Fibroblast of peridontal ligament (primary cell): ENCODE measurements around the gene STOX2.
"Not testable (repeated sequence)": the region's sequence is repeated elsewhere in the genome, so short reads cannot be mapped to it uniquely, and the experiment has no call there.

ENCODE experiments used
- DNase-seq: peaks from one replicate; pipeline ENCODE4 v3.0.0-alpha.2; 2010; ENCODE audit errors: extremely low read depth

Gene STOX2

DNA sequence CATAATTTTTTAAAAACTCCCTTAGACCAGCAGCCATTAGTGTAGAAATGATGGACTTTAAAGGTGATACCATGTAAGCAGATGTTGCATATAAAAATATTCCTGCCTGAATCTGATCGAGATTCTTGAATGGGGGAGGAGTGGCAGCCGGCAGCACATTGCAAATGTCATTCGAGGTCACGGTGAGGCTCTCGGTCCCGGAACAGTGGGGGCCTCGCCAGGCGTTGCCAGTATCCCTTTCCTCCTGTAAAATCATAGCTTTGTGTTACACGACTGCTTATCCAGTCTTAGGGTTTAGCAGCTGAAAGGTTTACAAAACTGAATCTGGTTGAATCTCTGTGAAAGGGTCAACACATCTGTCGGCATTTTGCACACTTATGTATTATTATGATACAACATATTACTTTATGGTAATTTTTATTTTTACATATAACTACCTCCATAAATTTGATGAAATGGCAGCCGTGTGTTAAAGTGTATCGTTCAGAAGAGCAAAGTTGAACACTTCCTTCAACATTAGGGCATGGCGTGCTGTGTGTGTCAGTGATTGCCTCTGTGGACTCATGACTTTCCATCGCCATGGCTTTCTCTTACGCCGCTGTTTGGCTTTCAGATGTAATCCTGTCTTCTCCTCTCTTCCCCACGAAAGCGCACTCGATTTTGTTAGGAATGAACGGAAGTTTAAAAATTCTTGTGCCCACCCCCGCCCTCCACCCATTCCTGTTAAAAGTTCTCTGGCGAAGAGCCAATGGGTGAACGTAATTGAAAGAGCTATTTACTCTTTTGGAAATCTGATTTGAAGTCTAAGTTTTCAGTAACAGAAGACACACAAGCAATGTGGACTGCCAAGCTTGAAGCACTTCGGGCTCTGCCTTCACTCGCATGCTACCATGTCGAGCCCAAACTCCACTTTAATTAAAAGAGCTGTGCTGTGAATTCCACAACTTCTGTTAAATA is 114.8 kb downstream of the STOX2 start:
- DNase-seq, result no peak

DNA sequence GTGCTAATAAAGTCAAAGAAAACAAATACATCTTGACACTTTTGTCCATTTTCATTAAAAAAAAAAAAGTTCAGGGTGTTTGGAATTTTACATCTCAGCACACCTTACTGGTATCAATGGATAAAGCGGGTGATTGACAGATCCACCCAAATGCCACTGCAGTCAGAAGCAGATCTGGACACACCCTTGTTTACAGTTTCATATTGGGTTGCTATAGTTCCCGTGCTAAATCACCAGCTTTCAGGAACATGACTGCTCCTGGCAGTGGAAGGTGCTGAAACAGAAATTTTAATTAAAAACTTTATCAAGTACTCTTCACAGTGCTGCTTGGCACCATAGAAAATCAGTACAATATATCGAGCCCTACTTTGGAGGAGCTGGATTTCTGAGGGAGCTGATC is 116.3 kb downstream of the STOX2 start:
- no peak for DNase-seq

DNA sequence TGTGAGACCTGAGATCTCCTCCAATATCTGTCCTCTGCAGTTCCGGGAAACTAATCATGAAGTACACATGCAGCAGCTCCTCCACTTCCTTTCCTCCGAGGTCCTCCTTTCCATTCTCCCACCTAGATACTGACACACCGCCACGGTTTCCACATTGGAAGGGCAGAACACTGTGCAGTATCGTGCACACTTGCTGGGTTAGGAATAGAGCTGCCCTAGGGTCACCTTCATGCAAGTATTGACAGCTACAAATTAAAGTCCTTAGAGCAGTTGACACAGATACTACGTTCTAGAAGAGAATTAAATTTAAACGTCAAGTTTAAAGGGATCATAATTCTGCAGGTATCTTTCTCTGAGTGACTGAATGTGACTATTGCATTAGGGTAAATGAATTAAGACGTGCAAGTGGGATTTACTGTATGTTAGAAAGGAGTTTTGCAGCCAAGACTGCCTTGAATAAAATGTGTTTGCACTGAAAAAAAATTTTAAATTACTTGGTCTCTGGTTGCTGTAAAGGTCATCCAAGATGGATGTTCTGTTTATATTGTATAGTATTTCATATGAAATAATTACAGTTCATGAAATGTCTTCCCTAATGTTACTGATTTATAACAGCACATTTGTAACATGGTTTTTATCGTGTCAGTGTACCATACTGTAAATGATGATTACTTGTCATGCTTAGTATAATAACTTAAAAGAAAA is 117.7 kb downstream of the STOX2 start:
- no peak for DNase-seq

DNA sequence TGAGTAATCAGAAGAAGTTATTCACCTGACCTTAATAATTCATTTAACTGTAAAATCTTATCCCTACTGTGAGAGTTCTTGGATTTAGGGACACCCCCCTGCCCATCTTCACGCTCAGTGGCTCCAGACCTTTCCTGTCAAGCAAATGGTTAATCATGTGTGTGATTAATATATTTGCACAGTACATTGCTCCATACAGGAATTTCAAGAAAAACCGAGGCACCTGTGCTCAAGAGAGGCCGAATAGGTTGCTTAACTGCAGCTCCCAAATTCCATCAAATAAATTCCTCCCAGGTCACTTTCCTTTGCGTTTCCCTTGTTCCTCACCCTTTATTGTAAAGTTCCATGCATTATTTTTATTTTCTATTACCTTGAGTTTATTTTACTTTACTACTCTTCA is 119.5 kb downstream of the STOX2 start:
- DNase-seq, result no peak

DNA sequence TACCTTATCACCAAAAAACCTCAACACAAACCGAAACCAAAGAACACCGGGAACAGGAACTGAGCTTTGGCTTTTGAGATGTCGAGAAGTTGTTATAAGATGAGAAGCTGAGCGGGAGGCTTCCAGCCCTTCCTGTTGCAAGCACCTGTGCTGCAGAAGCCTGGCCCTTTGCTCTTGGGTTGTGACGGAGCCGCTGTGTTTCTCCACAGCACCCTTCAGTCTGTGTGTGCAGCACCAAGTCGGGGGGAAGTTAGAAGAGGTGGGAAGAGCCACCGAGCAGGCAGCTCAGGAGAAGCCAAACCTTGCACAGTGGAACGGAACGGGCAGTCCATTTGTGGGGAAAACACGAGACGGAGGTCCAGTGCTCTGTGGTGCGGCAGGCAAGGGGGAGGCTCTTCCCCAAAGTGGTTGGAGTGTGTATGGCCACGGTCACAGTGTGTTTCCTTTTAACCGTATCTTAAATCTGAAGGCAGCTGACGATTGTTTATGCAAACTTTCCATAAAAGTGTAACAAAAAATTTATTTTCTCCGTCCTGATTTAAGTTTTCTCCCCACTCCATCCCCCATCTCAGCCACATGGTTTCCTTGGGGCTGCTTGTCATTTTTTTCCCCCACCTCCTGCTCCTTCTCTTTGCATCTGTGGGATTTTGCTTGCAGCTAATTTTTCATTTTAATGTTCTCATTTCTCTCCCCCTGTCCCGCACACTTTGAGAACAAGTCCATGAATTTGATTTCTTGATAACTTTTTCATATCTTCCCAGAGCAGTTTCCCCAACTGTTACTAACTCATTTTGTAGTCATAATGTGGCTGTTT is 123.7 kb downstream of the STOX2 start:
- no peak for DNase-seq

DNA sequence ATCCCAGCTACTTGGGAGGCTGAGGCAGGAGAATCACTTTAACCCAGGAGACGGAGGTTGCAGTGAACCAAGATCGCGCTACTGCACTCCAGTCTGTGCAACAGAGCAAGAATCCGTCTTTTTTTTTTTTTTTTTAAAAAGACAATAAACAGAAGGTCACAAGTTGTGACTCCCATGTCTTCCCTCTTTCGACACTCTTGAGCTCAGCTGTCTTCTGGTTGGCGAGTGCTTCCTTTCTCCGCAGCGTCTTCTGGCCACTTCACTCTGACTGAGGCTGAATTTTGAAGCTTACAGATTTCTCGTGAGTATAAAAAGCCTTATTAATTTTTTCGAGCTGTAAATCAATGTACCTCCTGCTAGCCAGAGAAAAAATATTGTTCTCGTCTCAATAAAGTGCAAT is 124.9 kb downstream of the STOX2 start:
- DNase-seq, result no peak

DNA sequence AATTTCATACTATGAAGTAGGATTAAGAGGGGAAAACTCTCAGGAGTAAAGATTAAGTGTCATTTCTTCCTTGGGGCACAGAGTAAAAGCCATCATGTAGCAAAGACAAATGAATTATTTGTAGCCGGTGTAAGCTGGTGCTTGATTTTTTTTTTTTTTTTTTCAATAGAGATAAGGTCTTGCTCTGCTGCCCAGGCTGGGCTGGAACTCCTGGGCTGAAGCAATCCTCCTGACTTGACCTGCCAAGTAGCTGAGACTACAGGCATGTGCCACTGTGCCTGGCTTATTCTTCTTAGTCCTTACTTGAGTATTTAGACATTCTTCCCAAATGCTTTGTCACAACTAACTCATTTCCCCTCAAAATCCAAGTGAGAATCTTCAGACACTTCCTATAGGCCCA is 125.7 kb downstream of the STOX2 start:
- no peak for DNase-seq

DNA sequence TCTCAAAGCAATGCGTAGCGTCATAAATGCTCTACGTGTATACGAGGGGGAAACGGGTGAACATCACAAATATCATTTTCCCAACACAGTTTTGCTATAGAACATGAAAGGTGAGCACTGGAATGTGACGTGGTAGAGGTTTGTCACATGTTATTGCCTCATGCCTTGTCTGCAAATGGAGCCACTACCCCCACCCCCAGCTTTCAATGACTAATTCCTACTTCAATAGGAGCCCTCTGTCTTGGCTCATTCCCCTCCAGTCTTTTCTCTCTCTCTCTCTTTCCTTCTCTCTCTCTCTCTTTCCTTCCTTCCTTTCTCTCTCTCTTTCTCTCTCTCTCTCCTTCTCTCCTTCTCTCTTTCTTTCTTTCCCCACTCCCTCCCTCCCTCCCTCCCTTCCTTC is 127.0 kb downstream of the STOX2 start:
- no peak for DNase-seq

DNA sequence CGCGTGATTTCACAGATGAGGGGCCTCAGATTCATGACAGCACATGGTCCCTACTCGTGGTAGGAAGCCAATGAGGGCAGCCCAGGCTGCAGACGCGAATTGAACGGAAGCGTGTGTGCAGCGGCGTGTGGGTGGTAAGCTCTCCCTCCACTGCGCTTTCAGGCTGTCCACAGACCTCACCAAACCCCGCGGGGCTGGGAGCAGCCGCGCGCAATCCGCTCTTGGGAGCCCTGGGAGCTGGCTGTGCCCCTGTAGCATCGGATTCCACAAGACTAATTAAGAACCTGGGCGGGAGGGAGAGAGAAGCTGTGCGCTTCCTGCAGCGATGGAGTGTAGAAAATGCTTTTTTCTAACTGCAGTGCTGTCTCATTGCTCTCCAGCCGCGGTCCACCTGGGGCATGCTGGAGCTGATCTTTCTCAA is 134.9 kb downstream of the STOX2 start:
- DNase-seq, result no peak

DNA sequence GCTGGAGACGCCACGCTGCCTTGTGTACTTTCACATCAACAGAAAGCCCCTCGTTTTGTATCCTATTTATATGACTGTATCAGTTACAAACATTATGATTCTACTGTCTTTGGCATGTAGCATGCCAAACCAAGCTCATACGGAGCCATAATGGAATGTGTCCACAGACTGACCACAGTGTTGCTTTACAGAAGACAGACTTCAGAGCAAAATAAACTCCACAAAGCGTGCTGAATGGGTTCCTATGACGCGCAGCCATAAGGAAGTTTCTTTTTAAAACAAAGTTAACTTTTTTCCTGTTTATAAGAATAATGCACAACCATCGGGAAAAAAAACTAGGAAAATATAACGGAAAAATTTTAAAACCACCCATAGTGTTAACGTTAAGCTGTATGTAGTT is 136.0 kb downstream of the STOX2 start:
- DNase-seq, result no peak

DNA sequence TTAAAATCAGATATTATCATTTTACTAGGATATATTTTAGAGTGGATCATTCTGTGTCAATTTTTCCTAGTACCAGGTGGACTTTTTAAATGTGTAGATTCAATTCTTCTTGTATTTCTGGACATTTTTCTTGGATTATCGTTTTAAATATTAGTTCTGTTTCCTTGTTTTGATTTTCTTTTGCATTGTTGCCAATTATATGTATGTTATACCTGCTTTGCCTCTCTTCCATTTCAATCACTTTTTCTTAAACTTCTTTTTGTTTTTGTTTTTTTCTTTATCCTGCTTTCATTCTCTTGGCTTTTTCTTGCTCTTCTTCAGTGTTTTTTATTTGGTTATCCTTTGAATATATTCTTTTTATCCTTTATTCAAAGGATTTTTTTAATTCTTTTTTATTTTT is 141.0 kb downstream of the STOX2 start:
- no peak for DNase-seq

DNA sequence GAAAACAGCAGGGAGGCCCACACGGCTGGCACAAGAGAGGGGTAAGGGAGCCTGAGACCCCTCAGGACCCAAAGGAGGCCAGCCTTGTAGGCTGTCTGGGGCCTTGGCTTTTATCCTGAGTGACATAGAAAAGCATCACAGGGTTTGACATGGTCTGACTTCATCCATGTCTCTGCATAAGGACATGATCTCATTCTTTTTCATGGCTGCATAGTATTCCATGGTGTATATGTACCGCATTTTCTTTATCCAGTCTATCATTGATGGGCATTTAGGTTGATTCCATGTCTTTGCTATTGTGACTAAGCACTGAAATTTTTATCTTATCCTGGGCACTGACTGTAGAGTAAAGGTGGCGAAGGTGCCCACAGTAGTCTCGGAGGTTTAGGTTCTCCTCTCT is 146.2 kb downstream of the STOX2 start:
- DNase-seq, result not testable (repeated sequence)

DNA sequence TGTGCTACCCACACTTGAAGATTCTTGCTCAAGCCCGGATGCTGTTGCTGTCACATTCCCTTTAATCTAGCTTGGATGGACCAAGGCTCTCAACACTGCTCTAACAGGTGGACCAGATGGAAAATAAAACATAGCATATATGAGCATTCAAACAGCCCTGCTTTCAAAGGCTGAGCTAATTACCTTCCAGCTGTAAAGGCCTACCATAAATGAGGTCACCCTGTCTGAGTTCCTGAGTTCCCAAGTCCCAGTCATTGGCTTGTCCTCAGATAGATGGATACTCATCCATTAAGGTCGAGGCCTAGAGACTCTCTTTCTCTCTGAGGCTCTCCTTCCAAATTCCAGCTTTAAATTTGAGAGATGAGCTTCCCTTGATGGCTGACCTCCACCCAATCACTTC is 147.5 kb downstream of the STOX2 start:
- DNase-seq, result no peak

DNA sequence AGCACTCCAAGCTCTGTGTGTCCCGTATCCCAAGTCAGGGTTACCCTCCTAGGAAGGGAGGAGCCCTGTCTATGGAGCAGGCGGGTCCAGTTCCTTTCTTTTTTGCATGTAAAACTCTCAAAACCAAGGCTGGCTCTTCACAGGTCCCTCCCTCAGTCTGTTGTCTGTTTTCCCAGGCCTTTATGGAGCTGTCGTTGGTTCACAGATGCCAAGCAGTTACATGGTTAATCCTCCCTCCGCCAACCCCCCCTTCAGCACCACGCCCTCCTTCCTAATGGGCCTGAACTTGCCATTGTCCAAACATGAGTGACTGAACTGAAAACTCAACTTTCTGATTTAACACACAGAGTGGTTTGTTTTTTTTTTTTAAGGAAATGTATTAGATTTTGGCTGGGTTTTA is 148.3 kb downstream of the STOX2 start:
- DNase-seq, result no peak

DNA sequence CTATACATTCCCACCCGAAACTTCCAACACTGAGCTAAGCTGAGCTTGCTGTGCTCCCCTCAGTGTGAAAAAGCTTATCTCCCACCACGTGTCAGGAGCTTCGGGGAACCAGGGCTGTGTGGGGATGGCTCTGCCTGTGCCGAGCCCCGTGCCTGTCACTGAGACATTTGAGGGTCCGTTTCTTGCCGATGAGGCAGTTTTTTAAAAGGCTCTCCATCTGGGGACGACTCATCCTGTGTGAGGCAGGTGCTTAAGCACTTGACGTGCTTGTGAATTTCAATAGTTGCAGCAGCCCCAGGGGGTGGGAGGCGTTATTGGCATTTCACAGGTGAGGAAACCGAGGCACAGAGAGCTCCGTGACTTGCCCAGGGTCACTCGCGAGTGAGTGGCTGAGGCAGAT is 151.8 kb downstream of the STOX2 start:
- DNase-seq, result no peak

DNA sequence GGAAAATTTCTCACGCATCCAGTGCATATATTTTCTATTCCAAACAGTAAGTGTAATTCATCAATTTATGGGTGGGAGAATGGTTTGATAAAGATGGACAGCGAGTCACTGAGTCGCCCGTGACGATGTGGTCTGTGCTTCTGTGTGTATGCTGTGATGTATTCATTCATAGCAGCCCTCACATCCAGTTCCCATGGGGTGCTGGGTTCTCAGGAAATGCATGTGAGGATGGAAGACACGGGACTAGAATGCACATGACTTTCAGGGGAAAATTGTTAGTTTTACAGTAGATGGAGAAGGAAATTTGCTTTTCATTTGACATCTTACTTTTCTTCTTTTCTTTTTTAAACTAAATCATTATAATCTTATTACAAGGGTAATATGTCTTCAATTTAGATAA is 152.9 kb downstream of the STOX2 start:
- no peak for DNase-seq

DNA sequence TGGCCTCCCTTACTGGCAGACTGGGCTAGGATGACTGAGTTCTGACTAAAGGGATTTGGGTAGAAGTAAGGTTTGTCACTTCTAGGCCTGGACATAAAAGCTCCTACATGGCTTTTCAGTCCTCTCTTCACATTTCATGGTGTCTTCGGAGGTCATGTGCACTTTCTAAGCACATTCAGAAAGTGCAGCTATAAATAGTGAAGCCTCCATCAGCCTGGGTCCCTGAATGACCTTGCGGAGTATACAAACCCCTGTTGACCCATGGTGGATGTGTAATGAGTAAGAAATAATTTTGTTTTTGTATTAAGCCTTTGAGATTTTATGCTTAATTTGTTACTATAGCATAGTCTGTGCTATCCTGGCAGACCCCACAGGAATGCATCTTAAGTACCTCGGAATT is 154.0 kb downstream of the STOX2 start:
- no peak for DNase-seq

DNA sequence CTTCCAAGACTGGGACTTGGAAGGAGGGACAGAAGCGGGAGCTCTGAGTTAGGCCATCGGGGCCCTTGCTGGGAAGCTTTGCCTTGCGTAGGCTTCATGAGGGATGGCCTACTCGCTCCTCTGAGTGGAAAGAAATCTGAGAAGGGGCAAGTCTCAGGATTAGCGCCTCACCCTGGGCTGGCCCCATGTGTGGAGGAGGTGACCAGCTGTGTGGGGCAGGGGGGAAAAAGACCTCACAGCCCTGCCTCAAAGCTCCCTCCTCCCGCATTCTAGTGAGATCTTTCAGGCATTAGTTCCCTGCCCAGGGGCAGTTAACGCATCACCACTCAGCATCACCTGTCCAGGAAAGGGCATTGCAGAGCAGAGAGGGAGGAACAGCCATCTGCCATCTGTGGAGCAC is 156.5 kb downstream of the STOX2 start:
- DNase-seq, result no peak

DNA sequence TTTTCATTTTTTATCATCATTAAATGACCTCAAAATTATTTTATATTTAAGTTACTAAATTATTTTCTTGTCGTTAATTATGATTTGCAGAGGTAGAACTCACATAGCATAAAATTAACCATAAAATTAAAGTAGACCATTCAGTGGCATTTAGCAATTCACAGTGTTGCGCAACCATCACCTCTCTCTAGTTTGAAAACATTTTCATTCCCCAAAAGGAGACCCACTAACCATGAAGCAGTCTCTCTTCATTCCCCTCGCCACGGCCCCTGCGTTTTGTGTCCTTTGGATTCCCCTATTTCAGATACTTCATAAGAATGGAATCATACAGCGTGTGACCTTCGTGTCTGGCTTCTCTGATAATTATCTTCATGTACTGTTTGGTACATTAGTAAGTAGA is 157.7 kb downstream of the STOX2 start:
- DNase-seq, result no peak

DNA sequence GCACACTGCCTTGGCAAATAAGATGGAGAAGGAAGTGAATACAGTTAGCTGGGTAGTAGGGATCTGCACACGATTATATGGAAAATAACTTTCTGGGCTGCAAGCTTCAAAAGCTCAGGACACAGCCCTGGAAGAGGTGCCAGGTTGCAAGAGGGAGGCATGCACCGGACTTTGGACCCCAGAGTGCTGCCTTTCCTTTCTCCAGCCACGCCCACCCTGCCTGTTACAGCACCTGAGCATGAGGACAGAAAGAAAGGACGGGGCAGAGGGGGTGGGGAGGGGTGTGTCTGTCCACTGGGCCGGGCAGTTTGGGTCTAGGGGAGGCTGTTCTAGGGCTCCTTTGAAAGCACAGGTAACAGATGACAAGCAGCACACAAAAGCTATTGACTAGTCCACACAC is 159.8 kb downstream of the STOX2 start:
- no peak for DNase-seq

DNA sequence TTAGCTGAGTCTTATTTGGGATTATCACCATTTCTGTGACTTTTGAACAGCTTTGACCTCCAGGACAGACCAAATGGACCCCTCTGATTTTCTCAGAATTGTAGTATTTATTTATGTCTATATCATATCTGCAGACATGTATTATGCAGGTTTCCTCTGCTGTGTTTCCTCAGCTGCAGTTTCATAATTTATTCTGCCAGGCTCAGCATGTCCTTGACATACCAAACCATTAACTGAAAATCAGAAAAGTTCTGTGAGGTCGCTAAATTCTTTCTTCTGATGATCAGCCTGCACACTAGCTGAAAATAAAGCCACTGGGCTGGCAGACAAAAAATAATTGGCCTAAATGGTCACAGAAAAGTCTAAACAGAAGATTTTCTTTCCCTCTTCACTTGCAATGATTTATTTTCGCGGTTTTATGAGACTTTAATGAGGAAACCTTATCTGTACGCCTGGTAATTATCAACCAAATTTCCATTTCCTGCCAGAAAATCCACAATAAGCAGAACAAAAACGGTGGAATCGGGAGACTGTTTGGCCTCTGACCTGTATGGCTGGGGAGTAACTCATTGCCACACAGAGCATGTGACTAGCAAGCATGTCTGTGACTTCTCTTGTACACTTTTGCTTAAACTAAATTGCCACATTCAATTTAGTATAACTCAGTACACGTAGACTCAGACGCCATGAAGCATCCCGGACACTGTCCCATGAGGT is 161.6 kb downstream of the STOX2 start:
- DNase-seq, result no peak
